Neuronal stem cell (in vitro differentiated cells): Measurements from ENCODE around the gene THUMPD3.

Experiments
- DNase-seq: peaks from one replicate; pipeline ENCODE4 v3.0.0-alpha.2; 2013; ENCODE audit warnings: low spot score
- H2AFZ ChIP-seq: one replicate; pipeline ENCODE4 v1.6.1; 2013; ENCODE audit warnings: mild to moderate bottlenecking, low read length, inconsistent platforms
- H2AK5ac ChIP-seq: 2 replicates; pipeline ENCODE4 v1.6.1; 2013; ENCODE audit warnings: low read depth, mild to moderate bottlenecking, inconsistent platforms, low read length, moderate library complexity, mixed read lengths
- H2BK120ac ChIP-seq: 2 replicates; pipeline ENCODE4 v1.6.1; 2013; ENCODE audit warnings: low read depth, mild to moderate bottlenecking, inconsistent platforms, low read length, moderate library complexity, mixed read lengths
- H2BK12ac ChIP-seq: one replicate; pipeline ENCODE4 v1.6.1; 2013; ENCODE audit warnings: low read length, inconsistent platforms
- H2BK15ac ChIP-seq: 2 replicates; pipeline ENCODE4 v1.6.1; 2013; ENCODE audit warnings: mild to moderate bottlenecking, low read length, inconsistent platforms, mixed read lengths
- H2BK5ac ChIP-seq: one replicate; pipeline ENCODE4 v1.6.1; 2013; ENCODE audit warnings: inconsistent platforms, mild to moderate bottlenecking, low read length, moderate library complexity
- H3K14ac ChIP-seq: one replicate; pipeline ENCODE4 v1.6.1; 2013; ENCODE audit warnings: low read length, inconsistent platforms
- H3K18ac ChIP-seq: 2 replicates; pipeline ENCODE4 v1.6.1; 2013; ENCODE audit warnings: low read length, inconsistent platforms
- H3K23ac ChIP-seq: 2 replicates; pipeline ENCODE4 v1.6.1; 2013; ENCODE audit warnings: low read depth, mild to moderate bottlenecking, mixed read lengths, low read length, inconsistent platforms; ENCODE audit not compliant: poor library complexity
- H3K27ac ChIP-seq: replicated peaks from 3 replicates; pipeline ENCODE4 v1.5.1; 2013; ENCODE audit warnings: low read length, inconsistent platforms
- H3K27me3 ChIP-seq, 3 experiments: 2 replicates each; pipeline ENCODE4 v1.6.1; 2013; ENCODE audit warnings: low read length in 3 of 3, mild to moderate bottlenecking in 2 of 3, inconsistent platforms in 1 of 3, low read depth in 1 of 3, mixed read lengths in 1 of 3, moderate library complexity in 1 of 3; ENCODE audit not compliant: control insufficient read depth in 3 of 3, insufficient read depth in 3 of 3
- H3K36me3 ChIP-seq, 2 donors: replicated peaks in 1 of 2; 2 replicates each; pipeline ENCODE4 v1.6.1; 2013; ENCODE audit warnings: low read length in 2 of 2; ENCODE audit not compliant: control insufficient read depth in 2 of 2, insufficient read depth in 2 of 2
- H3K4ac ChIP-seq: 2 replicates; pipeline ENCODE4 v1.6.1; 2013; ENCODE audit warnings: inconsistent platforms, mild to moderate bottlenecking, low read length, moderate library complexity
- H3K4me1 ChIP-seq, 2 donors: 1 replicate in 1 of 2; 2 replicates in 1 of 2; pipeline ENCODE4 v1.6.1; 2013; ENCODE audit warnings: low read length in 2 of 2, low read depth in 1 of 2; ENCODE audit not compliant: control insufficient read depth in 2 of 2, insufficient read depth in 1 of 2
- H3K4me2 ChIP-seq: one replicate; pipeline ENCODE4 v1.6.1; 2013; ENCODE audit warnings: mild to moderate bottlenecking, low read length, inconsistent platforms; ENCODE audit not compliant: insufficient read depth, poor library complexity, severe bottlenecking
- H3K4me3 ChIP-seq, 2 donors: 2 replicates each; pipeline ENCODE4 v1.5.1; 2013; ENCODE audit warnings: low read length in 2 of 2, mild to moderate bottlenecking in 2 of 2, inconsistent platforms in 1 of 2, moderate library complexity in 1 of 2
- H3K79me1 ChIP-seq: one replicate; pipeline ENCODE4 v1.6.1; 2013; ENCODE audit warnings: low read depth, mild to moderate bottlenecking, inconsistent platforms, low read length, moderate library complexity
- H3K9ac ChIP-seq: one replicate; pipeline ENCODE4 v1.6.1; 2013; ENCODE audit warnings: mild to moderate bottlenecking, low read depth, low read length, inconsistent platforms; ENCODE audit not compliant: poor library complexity
- H3K9me3 ChIP-seq, 2 donors: replicated peaks in 1 of 2; 2 replicates each; pipeline versions ENCODE3 to v1.6.1; 2013; ENCODE audit warnings: low read length in 2 of 2, mild to moderate bottlenecking in 2 of 2, inconsistent platforms in 1 of 2, low read depth in 1 of 2, mixed read lengths in 1 of 2, moderate library complexity in 1 of 2; ENCODE audit not compliant: control insufficient read depth in 2 of 2, insufficient read depth in 1 of 2
- H4K8ac ChIP-seq: one replicate; pipeline ENCODE4 v1.6.1; 2013; ENCODE audit warnings: low read depth, mild to moderate bottlenecking, inconsistent platforms, low read length, moderate library complexity
- H4K91ac ChIP-seq: one replicate; pipeline ENCODE4 v1.6.1; 2013; ENCODE audit warnings: low read length, low read depth, mild to moderate bottlenecking, inconsistent platforms; ENCODE audit not compliant: poor library complexity
- WGBS, 2 donors: extraction: QIAGEN DNeasy Blood & Tissue Kit; methylation state at CpG; one replicate each; pipeline ENCODE4 v1.1.7; 2013; ENCODE audit warnings: missing lambda C conversion rate in 2 of 2, mixed read lengths in 1 of 2; ENCODE audit not compliant: insufficient read length in 2 of 2, insufficient replicate concordance in 1 of 2; ENCODE audit errors: extremely low coverage in 2 of 2; 5-methylcytosine and 5-hydroxymethylcytosine counted together

Gene THUMPD3

DNA sequence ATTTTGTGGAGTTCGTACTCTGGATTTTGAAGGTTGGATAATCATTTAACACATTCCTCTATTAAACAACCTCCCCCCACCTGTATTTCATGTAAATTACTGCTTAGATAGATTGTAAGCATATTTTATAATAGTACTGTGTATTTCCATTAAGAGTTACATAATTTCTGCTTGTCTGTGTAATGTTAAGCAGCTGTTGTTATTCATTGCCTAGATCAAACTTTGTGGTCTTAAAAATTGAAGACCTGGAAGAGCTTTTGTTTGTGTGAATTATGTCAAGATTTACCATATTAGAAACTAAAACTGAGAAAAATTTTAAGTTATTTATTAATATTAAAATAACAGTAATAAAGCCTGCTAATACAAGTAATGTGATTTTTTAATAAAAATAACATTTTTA lies 45.7 kb downstream of the THUMPD3 start:
- H3K4me1 ChIP-seq: peaks cover 5 to 13% of the 10 kb centered on the region in 2 donors
- no peak overlapping the region for H2AK5ac ChIP-seq
- no peaks in the 10 kb centered on the region for H3K79me1 ChIP-seq
- no peak overlapping the region for H3K23ac ChIP-seq
- no peak overlapping the region for H2AFZ ChIP-seq
- no peak overlapping the region for H3K18ac ChIP-seq
- no peak overlapping the region for H2BK5ac ChIP-seq
- DNase-seq: no peak
- peaks cover 1 to 30% of the 10 kb centered on the region in 2 donors for H3K9me3 ChIP-seq
- no peak overlapping the region for H2BK12ac ChIP-seq
- H3K9ac ChIP-seq: no peak overlapping the region
- no peak overlapping the region for H4K91ac ChIP-seq
- no peak overlapping the region for H3K4me2 ChIP-seq
- no CpG with 5 or more reads among the region's 1 CpG for WGBS, 2 donors
- no peaks in the 10 kb centered on the region for H3K27me3 ChIP-seq
- H4K8ac ChIP-seq: no peak overlapping the region
- H3K14ac ChIP-seq: no peak overlapping the region
- no peak overlapping the region for H2BK15ac ChIP-seq
- H2BK120ac ChIP-seq: no peak overlapping the region
- no peak overlapping the region for H3K4ac ChIP-seq
- H3K36me3 ChIP-seq: peaks cover 2 to 36% of the 10 kb centered on the region in 2 donors
- no peak overlapping the region for H3K27ac ChIP-seq
- H3K4me3 ChIP-seq: no peak overlapping the region

DNA sequence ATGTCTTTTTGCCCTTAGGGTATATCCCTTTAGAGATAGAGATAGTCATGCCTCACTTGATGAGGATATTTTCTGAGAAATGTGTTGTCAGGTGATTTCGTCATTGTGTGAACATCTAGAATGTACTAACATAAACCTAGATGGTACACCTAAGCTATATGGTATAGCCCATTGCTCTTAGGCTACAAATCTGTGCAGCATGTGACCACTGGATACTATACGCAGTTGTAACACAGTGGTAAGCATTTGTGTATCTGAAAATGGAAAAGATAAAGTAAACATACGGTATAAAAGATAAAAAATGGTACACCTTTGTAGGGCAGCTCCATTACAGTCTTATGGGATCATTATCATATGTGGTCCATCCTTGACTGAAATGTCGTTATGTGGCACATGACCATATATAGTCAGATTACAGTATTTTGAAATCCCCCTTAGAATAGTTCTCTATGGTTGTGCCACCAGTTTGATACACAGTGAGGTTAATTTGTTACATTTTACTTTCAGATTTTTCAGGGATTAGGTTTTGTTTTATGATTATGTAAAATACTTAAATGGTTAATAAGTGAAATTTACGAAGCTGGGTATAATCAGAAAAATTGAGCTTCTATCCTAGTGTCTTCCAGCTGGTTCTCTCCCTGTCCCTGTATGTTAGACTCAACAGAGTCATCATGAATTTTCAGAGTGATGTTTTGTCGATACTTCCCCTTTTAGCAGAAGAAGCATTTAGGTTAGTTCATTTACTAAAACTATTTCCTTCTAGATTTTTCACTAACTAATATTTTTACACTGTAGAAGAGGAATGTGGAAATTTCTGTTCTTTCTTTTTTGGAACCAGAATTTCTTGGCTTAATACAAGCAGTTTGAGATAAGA lies 47.4 kb downstream of the THUMPD3 start:
- Histone ChIP-seq H3K79me1 (no peaks in the 10 kb centered on the region), H3K9ac (no peak overlapping the region), H2BK5ac (no peak overlapping the region), H4K91ac (no peak overlapping the region), H3K27ac (no peak overlapping the region), H3K4ac (no peak overlapping the region), H3K4me3 (no peak overlapping the region), H2AFZ (no peak overlapping the region), H4K8ac (no peak overlapping the region), H3K14ac (no peak overlapping the region), H3K4me1 (no peaks in the 10 kb centered on the region), H2BK15ac (no peak overlapping the region), H3K27me3 (no peaks in the 10 kb centered on the region), H3K4me2 (no peak overlapping the region), H3K36me3 (peaks cover 2 to 49% of the 10 kb centered on the region in 2 donors), H2AK5ac (no peak overlapping the region), H3K9me3 (peaks cover 1 to 35% of the 10 kb centered on the region in 2 donors), H2BK12ac (no peak overlapping the region), H3K23ac (no peak overlapping the region), H2BK120ac (no peak overlapping the region), H3K18ac (no peak overlapping the region)
- no CpG with 5 or more reads among the region's 6 CpGs for WGBS, 2 donors
- DNase-seq: no peak

GRCh38 chr3:9411302-9411701 lies 48.4 kb downstream of the THUMPD3 start:
- Histone ChIP-seq H4K8ac (no peak overlapping the region), H3K4me1 (no peaks in the 10 kb centered on the region), H3K18ac (no peak overlapping the region), H3K27me3 (no peaks in the 10 kb centered on the region), H3K4me2 (no peak overlapping the region), H2BK12ac (no peak overlapping the region), H4K91ac (no peak overlapping the region), H3K4ac (no peak overlapping the region), H3K36me3 (peaks cover 5 to 54% of the 10 kb centered on the region in 2 donors), H3K9me3 (peaks cover 1 to 38% of the 10 kb centered on the region in 2 donors), H2BK120ac (no peak overlapping the region), H3K79me1 (no peaks in the 10 kb centered on the region), H2AK5ac (no peak overlapping the region), H2AFZ (no peak overlapping the region), H3K27ac (no peak overlapping the region), H2BK15ac (no peak overlapping the region), H3K14ac (no peak overlapping the region), H3K4me3 (no peak overlapping the region), H2BK5ac (no peak overlapping the region), H3K23ac (no peak overlapping the region), H3K9ac (no peak overlapping the region)
- no peak for DNase-seq
- WGBS, 2 donors: no CpG with 5 or more reads among the region's 1 CpG

- Histone ChIP-seq H3K4me1 (no peaks in the 10 kb centered on the region), H3K4me3 (no peak overlapping the region), H4K8ac (no peak overlapping the region), H2AK5ac (no peak overlapping the region), H2BK12ac (no peak overlapping the region), H3K9me3 (peaks cover 1 to 47% of the 10 kb centered on the region in 2 donors), H3K18ac (no peak overlapping the region), H3K79me1 (no peaks in the 10 kb centered on the region), H3K9ac (no peak overlapping the region), H2BK120ac (no peak overlapping the region), H3K4ac (no peak overlapping the region), H3K36me3 (peaks cover 5 to 64% of the 10 kb centered on the region in 2 donors), H2BK15ac (no peak overlapping the region), H3K27ac (no peak overlapping the region), H2BK5ac (no peak overlapping the region), H3K4me2 (no peak overlapping the region), H3K23ac (no peak overlapping the region), H2AFZ (no peak overlapping the region), H4K91ac (no peak overlapping the region), H3K27me3 (no peaks in the 10 kb centered on the region), H3K14ac (no peak overlapping the region)
- DNase-seq: no peak
- no CpG with 5 or more reads among the region's 1 CpG for WGBS, 2 donors
Observed at GRCh38 chr3:9412293-9412692, 49.4 kb downstream of the THUMPD3 start.
